H54 (cell line): ENCODE measurements around the gene OLFML2A.

Experiments used
- DNase-seq: peaks from one replicate; pipeline ENCODE4 v3.0.0; 2011; ENCODE audit warnings: low spot score, mixed read lengths; ENCODE audit not compliant: insufficient read length
- FAIRE-seq: peaks from 3 replicates; lab custom pipeline; 2011; peaks lifted over from hg19 to GRCh38; lab: Jason Lieb, UNC
- POLR2A ChIP-seq: IDR thresholded peaks from 2 replicates; pipeline ENCODE4 v1.6.1; 2011; ENCODE audit warnings: low read depth, mild to moderate bottlenecking, low read length

OLFML2A gene

DNA sequence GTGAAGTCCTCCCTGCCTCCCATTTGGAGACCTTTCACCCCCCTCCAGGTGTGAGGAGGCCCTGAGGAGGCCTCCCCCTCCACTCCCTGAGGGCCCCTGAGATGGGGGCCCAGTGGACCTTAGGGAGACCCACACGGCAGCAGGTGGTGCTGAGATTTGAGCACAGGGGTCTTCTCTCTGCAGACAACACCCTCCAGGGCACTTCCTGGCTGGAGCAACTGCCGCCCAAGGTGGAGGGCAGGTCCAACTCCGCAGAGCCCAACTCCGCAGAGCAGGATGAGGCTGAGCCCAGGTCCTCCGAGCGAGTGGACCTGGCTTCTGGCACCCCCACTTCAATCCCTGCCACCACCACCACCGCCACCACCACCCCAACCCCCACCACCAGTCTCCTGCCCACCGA lies 27.0 kb downstream of the OLFML2A start:
- no peak for FAIRE-seq

DNA sequence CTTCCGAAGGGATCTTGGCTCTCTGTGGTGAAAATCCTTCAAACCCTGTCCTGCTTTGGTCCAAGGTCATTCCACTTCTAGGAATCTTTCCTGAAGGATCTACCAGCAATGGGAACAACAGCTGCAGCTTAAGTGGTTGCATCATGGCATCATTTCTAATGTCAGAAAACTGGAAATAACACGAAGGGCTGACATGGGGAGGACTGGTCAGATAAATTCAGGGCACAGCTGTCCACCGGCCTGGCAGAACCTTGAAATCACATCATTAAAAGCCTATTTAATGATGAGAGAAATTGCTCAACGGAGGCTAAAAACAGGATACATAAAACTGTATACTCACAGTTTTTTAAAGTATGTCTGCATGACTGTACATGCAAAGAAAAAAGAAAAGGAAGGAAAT lies 28.3 kb downstream of the OLFML2A start:
- DNase-seq (no peak), FAIRE-seq (no peak)
- no peak for TF ChIP-seq POLR2A

More for the DNA sequence above, 27.0 kb downstream of the OLFML2A start:
- TF ChIP-seq POLR2A = no peak
- DNase-seq = no peak

DNA sequence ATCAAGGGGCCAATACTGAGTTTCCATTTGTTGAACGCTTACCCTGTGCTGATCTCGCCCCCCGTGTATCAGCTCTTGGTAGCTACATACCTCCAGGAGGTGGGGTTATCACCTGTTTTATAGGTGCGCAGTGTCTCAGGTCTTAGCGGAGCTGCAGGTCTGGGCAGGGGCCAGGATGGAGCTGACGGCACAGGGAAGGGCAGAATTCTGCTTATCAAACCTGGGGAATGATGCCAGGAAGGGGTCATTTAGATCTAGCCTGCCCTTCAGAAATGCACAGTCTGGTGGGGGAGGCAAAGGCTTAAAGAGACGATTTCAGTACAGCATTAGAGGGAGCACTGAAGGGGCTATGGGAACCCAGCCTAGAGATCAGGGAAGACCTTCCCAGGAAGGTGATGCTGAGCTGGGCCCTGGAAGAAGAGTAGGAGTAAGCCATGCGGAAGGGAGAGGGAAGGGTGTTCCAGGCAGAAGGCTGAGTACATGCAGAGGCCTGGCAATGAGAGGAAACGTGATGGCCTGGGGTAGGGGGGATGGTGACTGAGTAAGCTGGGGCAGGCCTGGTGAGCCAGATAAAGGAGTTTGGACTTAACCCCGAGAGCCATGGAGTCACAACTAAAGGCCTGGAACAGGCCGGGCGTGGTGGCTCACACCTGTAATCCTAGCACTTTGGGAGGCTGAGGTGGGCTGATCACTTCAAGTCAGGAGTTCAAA lies 31.5 kb downstream of the OLFML2A start:
- no peak for FAIRE-seq
- no peak for TF ChIP-seq POLR2A
- no peak for DNase-seq

DNA sequence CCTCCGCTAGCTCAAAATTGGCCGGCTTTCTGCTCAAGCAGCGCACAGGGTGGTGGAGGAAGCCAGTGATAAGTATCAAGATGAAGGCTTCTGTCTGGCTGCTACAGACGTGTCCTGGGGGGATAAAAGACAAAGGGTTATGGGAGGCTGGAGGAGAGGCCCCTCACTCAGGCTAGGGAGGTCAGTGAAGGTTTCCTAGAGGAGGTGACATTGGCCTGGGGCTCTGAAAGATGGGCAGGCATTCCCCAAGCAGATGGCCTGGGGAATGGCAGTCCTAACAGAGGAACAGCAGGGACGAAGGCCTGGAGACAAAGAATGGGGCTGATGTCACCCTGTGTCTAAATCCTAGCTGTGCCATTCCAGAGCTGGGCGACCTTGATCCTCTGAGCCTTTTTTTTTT lies 32.3 kb downstream of the OLFML2A start:
- FAIRE-seq (no peak), DNase-seq (no peak)
- TF ChIP-seq POLR2A = no peak

DNA sequence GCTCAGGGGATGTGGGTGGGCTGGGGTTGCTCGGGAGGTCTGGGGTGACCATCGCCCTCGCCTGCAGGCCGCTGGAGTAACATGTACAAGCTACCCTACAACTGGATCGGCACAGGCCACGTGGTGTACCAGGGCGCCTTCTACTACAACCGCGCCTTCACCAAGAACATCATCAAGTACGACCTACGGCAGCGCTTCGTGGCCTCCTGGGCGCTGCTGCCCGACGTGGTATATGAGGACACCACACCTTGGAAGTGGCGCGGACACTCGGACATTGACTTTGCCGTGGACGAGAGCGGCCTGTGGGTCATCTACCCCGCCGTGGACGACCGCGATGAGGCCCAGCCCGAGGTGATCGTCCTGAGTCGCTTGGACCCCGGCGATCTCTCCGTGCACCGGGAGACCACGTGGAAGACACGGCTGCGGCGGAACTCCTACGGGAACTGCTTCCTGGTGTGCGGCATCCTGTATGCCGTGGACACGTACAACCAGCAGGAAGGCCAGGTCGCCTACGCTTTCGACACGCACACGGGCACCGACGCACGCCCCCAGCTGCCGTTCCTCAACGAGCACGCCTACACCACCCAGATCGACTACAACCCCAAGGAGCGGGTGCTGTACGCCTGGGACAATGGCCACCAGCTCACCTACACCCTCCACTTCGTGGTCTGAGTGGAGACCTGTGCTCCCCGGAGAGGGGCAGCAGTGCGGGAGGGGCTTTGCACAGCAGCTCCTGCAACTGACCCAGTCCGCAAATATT lies 33.0 kb downstream of the OLFML2A start:
- DNase-seq (no peak), FAIRE-seq (no peak)
- TF ChIP-seq POLR2A = 0 out of 2 replicates have a peak, but pooled peaks have one; percentile 16

DNA sequence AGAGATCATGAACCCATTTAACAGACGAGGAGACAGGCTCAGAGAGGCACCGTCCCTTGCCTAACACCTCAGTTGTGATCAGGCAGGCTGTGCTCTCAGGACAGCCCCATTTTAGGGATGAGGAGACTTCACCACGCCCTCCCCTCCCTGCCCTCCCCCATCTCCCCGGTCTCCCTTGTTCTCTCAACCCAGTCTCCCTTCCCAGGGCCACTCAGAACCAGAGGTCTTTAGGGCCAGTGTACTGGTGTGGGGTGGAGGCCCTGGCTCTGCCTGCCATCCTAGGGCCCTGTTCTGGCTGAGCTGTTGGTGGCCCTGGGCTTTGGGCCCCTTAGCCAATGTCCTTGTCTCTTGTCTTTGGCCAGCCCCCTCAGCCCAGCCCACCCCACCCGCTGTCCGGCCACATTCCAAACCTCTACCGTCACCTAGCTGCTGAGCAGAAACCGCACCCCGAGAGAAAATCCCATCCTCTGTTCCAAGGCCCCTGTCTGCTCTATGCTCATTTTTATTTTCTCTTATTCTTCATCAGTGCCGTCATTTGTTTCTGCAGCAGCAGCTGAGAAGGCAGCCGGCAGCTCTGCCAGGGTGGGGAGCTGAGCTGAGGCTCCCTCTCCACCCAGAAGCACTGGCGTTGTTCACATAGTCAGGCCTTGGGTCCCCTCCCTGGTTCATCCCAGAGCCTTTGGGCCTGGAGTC lies 33.9 kb downstream of the OLFML2A start:
- TF ChIP-seq POLR2A = peak; percentile 48; the same call in 1 of the 2 replicates
- DNase-seq = peak; percentile 96
- peak; percentile 70 for FAIRE-seq

DNA sequence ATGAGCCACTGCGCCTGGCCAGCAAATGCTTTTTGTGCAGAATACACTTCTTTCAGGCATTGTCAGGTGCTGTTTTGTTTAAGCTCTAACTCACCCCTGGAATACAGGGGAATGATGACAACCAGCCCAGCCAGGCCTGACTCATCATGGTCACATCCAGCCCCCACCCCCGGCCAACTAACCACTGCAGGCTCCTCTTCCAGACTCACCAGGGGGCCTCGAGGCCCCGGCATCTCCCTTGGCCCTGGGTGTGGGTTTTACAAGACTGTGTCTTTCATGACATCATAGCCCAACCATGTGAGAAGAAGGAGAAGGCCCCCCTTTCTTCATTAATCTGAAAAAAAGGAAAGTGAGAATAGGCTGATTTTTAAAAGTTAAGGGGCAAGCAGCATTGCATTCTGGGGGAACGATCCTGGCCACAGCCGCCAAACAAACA lies 35.5 kb downstream of the OLFML2A start:
- TF ChIP-seq POLR2A = no peak
- peak; percentile 100 for DNase-seq
- FAIRE-seq = peak; percentile 84

DNA sequence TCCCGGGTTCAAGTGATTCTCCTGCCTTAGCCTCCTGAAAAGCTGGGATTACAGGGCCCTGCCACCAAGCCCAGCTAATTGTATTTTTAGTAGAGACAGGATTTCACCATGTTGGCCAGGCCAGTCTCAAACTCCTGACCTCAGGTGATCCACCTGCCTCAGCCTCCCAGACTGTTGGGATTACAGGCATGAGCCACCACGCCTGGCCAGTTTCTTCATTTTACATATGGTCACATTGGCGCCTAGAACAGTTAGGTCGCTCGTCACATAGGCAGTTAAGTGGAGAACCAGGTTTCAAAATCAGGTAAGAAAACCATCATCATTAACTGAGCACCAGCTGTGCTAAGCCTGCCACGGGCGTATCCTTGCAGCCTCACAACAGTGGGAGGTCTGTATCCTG lies 36.1 kb downstream of the OLFML2A start:
- no peak for TF ChIP-seq POLR2A
- DNase-seq = no peak
- no peak for FAIRE-seq

DNA sequence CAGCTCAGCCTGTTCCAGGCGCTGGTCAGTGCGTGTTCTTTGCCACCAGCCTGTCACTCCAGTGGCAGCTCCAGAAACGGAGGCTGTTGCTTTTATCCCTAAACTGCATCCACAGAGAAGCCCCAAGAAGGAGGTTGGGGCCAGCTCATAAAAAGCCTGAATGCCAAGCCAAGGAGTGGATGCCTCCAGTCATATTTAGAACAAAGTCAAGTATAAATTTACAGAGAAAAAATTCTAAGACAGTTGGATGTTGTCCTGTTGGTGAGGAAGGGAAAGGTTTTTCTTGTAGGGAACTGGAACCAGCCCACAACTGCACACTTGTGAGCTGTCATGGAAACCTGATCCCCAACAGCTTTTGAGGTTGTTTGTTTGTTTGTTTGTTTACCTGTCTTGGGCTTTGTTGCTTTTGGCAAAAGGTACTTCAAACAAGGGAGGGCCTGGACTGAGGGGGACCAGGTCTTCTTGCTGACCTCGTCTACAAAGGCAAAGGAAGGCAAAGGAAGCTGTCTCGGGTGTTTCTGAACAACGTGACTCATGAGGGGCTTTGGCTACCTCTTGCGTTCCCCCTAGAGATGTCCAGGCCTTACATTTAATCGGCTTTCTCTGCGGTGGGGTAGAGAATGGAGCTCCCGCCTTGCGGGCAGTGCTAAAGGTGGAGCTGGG lies 36.7 kb downstream of the OLFML2A start:
- DNase-seq (no peak), FAIRE-seq (no peak)
- TF ChIP-seq POLR2A = no peak

DNA sequence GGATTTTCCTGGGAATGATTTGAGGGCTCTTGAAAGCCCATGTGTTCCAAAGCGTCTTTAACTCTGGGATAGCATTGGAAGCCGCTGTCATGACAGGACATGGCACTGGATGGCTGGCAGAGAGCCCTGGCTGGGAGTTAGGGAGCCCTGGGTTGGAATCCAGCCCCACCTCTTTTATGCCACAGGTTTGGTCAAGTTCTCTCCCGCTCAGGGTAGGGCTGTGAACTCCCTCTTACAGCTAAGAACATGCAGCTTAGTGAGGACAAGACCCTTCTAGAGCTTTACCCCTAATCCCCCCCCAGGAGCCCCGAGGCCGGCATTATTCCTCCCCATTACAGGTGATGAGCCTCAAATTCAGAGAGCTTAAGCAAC lies 37.2 kb downstream of the OLFML2A start:
- TF ChIP-seq POLR2A = no peak
- FAIRE-seq (no peak), DNase-seq (no peak)

DNA sequence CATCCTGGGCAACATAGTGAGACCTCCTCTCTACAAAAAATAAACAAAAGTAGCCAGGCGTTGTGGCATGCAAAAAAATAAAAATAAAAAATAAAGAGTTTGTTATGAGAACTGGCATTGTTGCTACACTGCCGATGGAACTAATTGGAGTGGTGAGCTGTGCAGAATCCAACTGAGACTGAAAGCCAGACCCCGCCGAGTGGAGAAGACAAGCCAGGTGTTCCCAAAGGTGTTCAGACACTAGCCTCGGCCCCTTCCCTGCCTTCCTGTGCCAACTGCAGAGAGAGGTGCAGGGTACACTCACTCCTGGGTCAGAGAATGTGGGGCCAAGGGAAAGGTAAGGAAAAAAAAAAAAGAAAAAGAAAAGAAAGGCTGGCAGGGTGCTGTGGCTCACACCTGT lies 38.7 kb downstream of the OLFML2A start:
- no peak for DNase-seq
- TF ChIP-seq POLR2A = no peak
- no peak for FAIRE-seq

DNA sequence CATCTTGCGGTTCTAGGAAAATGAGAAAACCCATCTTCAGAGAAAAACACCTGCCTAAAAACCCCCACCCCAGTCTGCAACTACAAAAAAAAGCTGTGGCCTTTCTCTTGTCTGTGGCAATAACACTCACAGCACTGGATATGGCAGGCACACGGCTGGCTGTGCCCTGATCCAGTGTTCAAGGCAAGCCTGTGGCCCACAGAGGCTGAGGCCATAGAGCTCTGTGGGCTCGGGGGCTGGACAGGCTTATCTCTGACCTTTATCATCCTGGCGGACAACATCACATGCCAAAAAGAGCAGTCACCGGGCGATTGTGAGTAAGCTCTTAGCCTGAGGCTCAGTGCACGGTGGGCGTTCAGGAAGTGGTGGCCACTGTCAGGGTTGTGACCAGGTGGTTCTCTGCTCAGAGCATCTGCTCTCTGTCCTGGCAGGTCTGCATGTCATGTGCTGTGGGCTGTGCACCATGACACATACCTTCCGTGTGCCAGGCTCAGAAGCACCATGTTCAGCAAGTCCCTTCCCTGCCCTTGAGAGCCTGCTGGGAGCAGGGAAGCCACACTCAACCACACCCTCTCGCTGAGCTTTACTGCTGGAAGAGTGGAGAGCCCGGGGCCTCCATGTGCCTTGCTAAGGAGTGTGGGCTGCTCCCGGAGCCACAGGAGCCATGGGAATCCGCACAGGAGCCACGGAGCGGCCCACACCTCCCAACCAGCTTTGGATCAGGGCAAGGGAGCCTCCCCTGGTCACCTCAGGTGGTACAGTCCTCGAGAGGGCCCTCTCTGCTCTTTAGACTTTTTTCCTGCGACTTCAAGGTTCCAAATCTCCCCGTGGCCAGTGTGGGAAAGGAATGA lies 41.7 kb downstream of the OLFML2A start:
- DNase-seq (peak; percentile 72), FAIRE-seq (peak; percentile 93)
- TF ChIP-seq POLR2A = 0 out of 2 replicates have a peak, but pooled peaks have one; percentile 4
